ENCODE results near the gene EPHA1.

- TF ChIP-seq CTCF (conservative IDR thresholded peaks at IDR 0.05; ENCODE audit: low read depth, low read length) = no peak
- no peak for TF ChIP-seq EZH2 (IDR thresholded peaks at IDR 0.05; ENCODE audit: borderline replicate concordance, low read depth, low read length, poor library complexity, severe bottlenecking)
These were observed 23.7 kb downstream of the EPHA1 start for GRCh38 chr7:143384661-143385631.

Data from A673 (cell line).